NCI-H187 treated with DMSO at 0.1 percent for 48 hours (cell line): ENCODE data around the gene CHIT1.

Experiments used
- DNase-seq: peaks from one replicate; lab custom pipeline; 2025; lab: John Stamatoyannopoulos, UW

Gene CHIT1

DNA sequence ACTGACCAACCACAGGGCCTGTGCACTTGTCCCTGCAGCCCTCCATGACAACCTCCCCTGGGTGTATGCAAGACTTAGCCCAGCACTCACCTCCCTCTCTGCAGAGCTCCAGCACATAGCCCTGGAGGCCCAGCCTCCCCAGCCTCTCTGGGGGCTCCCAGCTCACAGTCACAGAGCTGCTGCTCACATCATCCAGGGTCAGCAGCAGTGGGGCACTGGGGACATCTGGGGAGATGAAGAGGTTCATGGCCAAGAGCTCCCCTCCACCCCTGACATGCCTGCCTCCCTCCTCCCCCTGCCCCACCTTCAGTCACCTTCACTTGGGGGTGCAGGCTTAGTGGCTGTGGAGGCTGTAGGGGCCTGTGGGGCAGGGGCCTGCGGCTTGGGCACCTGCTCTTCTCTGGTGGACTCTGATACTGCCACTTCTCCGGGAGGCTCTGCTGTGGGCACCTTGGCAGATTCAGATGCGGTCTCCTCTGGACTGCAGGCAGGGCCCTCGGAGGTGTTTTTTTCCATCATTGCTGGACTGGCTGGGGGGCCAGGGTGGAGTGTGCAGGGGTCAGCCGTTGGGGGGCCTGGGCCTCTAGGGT lies 54.1 kb downstream of the CHIT1 start, which contains the start of gene MYBPH:
Gene MYBPH (minus strand): TSS at position 590 of the 590 bp plus-strand sequence. CDS start 71 bp downstream, at position 519.
- DNase-seq, result no peak

DNA sequence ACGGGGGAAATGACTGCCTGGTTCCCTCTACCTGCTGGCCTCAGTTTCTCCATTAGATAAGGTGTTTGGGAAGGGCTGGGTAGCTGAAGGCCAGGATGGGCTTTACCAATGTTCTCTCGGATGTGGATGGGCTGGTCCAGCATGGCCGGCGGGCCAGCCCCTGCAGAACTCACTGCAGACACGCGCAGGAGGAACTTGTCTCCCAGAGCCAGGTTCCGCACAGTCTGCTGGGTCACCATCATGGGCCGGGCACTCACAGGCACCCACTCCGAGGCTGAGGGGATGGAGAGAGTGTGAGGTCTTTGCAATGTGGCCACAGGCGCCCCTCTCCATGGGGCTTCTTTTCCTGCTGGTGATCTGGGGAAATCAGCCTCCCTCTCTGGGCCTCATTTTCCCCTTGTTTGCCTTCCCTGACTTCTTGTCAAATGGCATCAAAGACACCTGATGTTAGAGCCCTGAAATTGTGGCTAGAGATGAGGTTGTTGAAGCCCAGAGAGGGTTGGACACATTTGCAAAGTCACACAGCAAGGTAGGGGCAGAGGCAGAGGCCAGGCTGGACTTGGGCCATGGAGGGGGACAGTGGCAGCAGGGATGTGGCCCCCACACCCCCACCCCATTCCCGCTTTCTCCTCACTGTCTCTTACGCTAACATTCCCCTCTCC lies 55.0 kb downstream of the CHIT1 start:
- no peak for DNase-seq

DNA sequence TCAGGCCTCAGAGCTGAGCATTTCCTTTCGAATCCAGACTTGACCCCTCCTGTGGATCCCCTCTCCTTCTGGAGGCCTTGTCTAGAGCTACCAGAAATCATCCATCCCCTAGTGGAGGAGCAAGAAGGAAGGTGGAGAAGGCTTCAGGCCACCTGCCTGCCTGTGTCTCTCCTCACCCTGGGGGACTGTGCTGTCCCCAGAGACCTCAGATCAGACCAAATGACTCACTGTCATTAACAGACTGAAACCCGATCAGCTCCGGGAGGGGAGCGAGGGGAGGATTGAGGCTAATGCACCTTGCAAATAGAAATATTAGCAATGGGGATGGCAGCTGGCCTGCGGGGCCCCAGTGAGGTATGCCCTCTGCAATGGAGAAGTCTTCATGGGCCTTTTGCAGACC lies 55.9 kb downstream of the CHIT1 start:
- DNase-seq, result no peak

DNA sequence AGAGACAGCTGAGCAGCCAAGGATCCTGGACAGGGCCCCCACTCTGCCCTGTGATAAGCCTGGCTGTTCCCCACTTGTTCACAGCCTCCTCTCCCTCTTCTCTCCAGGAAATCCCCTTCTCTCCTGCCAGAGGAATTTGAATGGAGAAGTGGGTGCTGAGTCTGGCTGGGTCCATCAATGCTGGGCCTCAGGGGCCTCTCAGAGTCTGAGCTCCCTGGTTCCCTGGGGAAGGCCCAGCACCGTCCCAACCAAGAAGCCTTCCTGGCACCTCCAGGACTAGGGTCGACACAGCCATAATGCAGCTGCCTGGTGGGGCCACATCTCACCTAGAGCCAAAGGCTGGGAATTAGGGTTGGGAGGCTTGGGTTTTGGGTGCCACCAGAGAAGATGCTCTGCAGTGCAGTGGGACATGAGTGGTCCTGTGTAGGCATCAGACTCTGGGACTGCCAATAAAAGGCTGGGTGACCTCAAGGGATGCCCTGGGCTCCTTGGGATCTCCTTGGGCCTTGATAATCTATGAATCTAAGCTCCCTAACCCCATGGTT lies 56.4 kb downstream of the CHIT1 start:
- no peak for DNase-seq

DNA sequence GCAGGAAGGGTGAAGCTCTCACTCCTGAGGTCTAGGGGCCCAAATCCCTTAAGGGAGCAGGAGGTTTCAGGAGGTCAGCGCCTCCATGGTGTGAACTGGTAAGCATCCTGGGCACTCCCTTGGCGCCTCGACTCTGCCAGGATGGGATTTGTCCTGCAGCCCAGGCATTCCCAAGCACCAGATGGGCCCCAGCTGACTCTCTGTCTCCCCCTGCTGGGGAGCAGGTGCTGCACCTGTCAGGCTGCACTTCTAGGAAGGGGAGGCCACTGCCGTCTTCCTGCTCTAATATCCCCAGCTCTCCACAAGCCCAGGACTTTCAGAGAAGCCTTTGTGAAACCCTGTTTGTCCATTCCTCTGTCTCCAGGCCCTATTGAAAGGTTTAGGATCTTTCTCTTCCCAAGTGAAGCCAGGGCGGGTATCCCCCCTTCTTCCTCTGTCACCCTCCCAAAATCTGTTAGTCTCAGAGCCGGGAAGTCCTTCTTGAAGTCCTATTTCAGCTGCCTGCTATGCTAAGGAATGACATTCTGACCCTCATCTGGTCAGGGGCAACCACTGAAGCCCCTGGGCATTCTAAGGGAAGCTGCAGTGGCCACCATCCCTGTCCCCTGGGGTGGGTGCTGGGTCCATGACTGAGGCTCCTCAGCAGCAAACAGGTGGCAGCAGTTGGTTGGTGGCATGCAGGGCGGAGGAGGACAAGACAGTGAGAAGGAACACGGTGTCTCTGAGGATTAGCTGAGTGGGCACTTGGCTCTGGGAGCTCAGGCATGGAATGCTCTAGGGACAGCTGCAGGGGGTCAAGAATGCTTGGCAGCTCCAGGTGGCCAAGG lies 57.1 kb downstream of the CHIT1 start:
- no peak for DNase-seq

DNA sequence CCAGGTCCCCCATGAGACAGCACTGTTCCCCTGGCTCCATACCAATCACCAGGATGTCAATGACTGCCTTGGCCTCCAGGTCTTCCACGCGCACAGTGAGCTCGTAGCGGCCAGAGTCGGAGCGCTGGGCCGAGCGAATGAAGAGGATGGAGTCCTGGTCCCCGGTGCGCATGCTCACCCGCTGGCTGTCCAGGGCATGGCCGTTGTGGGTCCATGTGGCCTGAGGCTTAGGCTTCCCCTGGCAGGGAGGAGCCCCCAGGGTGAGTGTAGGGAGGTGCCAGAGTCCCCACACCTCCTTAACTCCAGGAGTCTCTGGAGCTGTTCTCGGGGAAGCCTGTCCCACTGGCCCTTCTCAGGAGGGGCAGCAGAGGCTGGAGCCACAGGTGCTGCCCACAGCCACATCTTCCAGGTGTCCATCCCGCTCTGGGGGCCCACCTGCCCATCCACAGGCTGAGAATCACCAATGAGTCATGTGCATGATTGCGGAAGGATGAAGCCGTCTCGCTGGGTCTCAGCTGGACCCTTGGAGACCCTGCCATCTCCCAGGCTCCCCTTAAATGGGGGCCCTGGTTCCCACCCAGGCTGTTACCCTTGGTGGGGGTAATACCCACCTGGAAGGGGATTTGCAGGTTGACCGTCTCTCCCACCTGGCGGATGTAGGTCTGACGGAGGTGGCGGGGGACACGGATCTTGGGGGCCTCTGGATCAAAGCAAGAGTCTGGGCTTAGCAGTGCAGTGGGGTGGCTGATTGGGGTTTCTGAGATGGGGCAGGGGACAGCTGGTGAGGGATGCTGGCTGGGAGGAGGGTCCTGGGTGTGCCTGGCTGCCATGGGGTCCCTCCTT lies 57.9 kb downstream of the CHIT1 start:
- no peak for DNase-seq

DNA sequence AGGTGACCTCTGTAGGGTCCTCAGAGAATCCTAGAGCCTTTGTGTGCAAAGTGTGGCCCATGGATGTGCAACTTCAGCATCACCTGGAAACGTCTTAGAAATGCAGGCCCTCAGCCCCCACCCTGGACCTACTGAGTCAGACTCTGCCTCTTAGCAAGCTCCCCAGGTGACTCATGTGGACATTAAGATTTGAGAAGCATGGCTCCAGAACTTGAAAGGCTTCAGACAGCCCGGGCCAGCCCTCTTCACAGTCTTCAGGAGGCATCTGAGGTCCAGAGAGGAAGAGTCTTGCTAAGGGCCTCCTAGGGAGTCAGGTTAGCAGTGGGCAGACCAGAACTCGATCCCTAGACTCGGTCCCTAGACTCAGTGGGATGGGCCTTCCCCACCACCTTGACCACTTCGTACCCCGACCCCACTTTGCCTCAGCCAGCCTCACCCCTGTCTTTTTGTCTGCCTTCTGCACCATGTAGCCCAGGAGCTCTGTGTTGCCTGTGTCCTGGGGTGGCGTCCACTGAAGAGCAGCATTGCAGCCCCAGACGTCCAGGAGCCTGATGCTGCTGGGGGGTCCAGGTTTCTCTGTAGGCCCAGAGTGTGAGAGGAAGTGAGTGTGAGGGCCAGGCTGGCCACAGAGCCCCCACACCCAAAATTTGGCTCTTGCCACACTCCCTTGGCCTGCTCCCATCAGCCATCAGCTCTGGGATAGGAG lies 58.7 kb downstream of the CHIT1 start:
- no peak for DNase-seq

DNA sequence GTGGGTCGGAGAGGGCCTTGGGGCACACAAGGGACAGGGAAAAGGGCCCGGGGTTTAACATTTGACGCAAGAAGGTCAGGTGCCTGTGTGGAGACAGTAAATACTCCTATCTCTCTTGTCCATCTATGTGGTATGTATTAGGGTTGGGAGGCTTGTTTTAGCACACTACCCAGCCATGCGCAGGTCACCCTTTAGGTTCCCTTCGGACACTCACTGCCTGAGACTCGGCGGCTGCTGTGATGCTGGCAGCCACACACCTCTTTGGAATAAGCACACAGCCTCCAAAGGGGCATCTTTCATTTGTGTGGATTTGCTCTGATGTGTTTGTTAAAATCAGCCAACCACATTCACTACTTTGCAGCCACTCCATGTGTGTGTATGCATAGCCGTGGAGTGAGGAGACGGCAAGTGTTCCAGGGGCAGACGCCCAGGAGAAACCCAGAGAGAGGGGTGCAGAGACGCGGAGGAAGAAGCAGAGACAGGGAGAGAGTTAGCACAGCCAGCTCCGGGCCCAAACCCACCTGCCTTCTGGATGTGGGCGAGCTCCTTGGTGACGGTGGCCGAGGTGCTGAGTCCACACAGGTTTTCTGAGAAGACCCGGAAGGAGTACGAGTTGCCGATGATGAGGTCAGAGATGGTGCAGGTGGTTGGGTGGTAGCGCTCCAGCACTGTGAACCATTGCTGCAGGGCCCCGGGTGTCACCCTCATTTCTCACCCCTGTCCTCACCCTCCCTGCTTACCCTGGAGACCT lies 59.5 kb downstream of the CHIT1 start:
- no peak for DNase-seq

DNA sequence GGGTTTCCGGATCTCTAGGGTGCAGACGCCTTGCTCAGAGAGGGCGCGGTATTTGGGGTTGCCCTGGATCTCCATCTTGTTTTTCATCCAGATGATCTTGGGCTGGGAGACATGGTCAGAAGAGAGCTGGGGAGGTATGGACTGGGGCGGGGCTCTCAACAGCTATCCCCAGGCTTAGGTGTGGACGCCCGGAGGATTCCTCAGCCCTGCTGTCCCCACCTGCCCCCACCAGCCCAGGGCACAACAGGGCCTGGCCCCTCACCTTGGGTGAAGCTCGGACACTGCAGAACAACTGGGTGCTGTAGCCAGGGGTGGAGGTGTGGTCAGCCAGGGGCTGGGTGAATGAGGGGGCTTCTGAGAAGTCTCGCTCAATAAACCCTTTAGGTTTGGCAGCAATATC lies 60.5 kb downstream of the CHIT1 start:
- no peak for DNase-seq

DNA sequence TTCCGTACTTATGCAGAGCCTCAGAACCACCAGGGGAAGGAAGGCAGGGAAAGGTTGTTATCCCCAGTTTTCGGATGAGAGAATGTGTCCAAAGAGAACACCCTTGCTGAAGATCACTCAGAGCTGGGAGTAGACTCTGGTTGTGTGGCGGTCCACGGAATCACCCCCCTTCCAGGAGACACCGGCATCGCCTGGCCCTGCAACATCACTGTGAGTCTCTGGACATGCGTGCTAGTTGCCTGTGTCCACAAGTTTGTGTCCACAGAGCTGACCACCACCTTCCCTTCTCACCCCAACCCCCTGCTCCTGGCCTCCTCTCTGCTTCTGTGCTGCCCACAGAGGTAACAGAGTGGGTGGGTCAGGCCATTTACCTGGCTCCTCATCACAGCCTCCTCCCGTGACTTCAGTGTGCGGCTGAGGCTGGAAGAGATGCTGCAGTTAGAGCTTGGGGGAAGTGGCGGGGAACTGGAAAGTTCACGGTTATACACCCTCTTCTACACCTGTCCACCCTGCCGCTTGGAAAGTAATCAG lies 61.2 kb downstream of the CHIT1 start:
- DNase-seq, result no peak

DNA sequence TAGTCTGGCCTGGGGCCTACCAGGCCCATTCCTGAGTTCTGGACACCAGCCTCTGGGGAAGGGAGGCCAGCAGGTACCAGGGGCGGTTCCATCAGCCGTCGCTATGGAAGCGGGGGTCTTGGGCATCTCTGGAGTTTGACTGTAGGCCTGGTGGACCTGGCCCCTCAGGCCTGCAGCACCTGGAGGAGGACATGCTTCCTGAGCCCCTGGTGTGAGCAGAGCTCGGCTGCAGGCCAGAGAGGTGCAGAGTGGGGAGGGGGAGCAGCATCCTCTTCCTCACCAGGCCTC lies 61.6 kb downstream of the CHIT1 start:
- no peak for DNase-seq

DNA sequence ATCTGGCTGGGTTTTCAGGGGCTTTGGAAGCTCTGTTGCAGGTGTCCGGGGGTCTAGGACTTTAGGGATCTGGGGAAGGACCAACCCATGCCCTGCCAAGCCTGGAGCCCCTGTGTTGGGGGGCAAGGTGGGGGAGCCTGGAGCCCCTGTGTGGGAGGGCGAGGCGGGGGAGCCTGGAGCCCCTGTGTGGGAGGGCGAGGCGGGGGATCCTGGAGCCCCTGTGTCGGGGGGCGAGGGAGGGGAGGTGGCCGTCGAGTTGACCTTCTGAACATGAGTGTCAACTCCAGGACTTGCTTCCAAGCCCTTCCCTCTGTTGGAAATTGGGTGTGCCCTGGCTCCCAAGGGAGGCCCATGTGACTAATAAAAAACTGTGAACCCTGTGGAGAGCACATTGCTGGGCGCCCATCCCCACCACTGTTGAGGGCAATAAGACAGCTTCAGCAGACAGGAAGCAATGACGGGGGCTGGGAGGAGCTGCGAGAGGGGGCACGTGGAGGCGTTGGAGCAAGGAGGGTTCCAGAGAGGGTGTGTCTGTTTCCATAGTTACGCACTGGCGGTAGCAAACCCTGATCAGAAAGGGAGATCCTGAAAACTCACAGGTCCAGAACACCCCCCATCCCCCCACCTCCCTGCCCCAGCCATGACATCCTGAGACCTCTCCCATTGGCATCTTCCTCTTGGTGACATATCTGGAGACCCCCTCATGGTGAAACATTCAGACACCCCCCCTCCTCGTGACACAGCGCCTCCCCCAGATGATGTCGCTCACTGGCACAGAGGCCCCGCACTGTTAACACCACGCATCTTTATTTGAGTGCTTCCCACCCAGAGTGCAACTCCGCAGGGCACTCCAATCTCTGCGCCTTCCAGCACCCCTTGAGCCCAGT lies 62.2 kb downstream of the CHIT1 start:
- DNase-seq, result no peak

DNA sequence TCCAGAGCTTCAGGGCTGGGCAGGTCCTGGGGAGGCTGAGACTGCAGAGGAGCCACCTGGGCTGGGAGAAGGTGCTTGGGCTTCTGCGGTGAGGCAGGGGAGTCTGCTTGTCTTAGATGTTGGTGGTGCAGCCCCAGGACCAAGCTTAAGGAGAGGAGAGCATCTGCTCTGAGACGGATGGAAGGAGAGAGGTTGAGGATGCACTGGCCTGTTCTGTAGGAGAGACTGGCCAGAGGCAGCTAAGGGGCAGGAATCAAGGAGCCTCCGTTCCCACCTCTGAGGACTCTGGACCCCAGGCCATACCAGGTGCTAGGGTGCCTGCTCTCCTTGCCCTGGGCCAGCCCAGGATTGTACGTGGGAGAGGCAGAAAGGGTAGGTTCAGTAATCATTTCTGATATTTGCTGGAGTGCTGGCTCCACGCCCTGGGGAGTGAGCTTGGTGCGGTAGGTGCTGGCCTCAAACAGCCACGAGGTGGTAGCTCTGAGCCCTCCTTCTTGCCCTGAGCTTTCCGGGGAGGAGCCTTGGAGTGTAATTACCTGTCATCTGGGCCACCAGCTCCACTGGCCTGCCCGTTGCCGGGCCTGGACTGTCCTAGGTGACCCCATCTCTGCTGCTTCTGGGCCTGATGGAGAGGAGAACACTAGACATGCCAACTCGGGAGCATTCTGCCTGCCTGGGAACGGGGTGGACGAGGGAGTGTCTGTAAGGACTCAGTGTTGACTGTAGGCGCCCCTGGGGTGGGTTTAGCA lies 63.1 kb downstream of the CHIT1 start:
- no peak for DNase-seq
